ENCODE results near the gene SYDE2.
A peak's percentile ranks its signal among the peaks of the same experiment; 100 is the strongest.

Gene SYDE2

DNA sequence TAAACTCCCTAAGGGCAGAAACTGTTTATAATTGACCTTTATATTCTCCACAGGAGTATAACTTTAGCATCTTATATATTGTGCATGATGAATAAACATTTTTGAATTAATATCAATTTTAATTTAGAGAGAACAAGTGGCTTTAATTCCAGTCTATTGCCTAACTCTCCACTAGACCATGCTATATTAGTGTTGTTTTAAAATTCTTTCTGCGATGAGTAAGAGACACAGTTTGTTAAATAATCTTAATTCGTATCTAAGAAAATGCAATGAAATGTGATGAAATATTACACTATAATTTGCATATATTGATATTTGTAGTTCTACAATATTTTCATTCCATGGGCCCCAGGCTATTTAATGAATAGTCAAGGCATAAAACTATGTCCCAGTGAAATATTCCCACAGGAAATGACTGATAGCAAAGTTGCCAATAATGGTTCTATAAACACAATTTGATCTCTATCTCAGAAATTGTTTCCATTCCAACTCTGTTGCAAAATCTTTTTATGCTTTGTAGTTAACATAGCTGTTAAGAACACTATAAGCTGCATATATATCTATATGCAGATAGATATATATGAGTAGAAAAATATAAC is 2.9 kb upstream of the SYDE2 start:
- Mint-ChIP-seq H3K27ac (no peak overlapping the region), H3K27me3 (ENCODE audit: low read depth) (peaks cover 29% of the 10 kb centered on the region), H3K4me1 (peaks cover 18% of the 10 kb centered on the region), H3K36me3 (ENCODE audit: low read depth) (no peaks in the 10 kb centered on the region), H3K4me3 (peak overlapping the region in 2 of 3 experiments; percentile 25 to 98), H3K9me3 (no peaks in the 10 kb centered on the region)
- TF ChIP-seq, protein P1, sequence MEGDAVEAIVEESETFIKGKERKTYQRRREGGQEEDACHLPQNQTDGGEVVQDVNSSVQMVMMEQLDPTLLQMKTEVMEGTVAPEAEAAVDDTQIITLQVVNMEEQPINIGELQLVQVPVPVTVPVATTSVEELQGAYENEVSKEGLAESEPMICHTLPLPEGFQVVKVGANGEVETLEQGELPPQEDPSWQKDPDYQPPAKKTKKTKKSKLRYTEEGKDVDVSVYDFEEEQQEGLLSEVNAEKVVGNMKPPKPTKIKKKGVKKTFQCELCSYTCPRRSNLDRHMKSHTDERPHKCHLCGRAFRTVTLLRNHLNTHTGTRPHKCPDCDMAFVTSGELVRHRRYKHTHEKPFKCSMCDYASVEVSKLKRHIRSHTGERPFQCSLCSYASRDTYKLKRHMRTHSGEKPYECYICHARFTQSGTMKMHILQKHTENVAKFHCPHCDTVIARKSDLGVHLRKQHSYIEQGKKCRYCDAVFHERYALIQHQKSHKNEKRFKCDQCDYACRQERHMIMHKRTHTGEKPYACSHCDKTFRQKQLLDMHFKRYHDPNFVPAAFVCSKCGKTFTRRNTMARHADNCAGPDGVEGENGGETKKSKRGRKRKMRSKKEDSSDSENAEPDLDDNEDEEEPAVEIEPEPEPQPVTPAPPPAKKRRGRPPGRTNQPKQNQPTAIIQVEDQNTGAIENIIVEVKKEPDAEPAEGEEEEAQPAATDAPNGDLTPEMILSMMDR (IDR thresholded peaks at IDR 0.05; ENCODE audit: unreplicated experiment in 3 of 3): no peak

- peaks cover 26% of the 10 kb centered on the region for H3K4me1 Mint-ChIP-seq
- H3K27me3 Mint-ChIP-seq (ENCODE audit: low read depth): peaks cover 35% of the 10 kb centered on the region
- H3K9me3 Mint-ChIP-seq: no peaks in the 10 kb centered on the region
- peak overlapping the region in 2 of 3 experiments; percentile 99 for H3K27ac Mint-ChIP-seq
- H3K36me3 Mint-ChIP-seq (ENCODE audit: low read depth): no peaks in the 10 kb centered on the region
- TF ChIP-seq, protein P1 (IDR thresholded peaks at IDR 0.05; ENCODE audit: unreplicated experiment in 3 of 3): no peak
- H3K4me3 Mint-ChIP-seq: peak overlapping the region; percentile 64 to 98 (median 96)
These were observed 2.0 kb upstream of the SYDE2 start for GRCh38 chr1:85202864-85203255.

DNA sequence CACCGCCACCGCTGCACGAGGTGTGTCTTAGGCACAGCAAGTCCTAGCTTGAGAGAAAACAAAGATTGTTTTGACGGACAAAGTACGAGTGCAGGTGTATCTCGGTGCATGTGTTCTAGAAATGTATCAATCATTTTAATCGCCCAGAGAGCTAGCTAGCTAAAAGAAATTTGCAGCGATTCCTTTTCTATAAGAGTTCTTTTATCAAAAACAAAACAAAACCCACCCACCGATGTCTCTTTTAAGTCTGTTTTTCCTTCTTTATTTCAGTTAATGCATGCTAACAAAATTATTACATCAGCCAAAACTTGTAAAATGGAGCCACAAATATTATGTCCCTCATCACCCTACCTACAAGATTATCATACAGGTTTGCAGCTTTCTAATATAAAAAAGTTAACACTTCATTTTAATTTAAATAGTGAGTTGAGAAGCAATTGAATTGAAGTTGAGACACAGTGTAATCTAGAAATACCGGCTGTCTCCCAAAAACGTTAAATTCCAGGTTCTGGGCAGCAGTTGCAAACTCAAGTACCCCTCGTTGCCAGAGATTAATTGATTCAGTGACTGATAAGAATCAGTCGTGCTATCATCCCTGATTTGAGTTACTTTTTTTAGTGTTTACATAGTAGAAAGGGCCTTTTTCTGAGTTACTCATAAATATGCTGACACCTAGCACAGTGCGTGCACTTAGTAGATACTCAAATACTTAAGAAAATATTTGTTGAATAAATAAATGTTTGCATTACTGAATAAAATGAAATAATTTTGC is 1.5 kb upstream of the SYDE2 start:
- no peaks in the 10 kb centered on the region for H3K36me3 Mint-ChIP-seq (ENCODE audit: low read depth)
- peak overlapping the region; percentile 97 to 99 (median 99) for H3K27ac Mint-ChIP-seq
- H3K9me3 Mint-ChIP-seq: no peaks in the 10 kb centered on the region
- TF ChIP-seq, protein P1 (IDR thresholded peaks at IDR 0.05; ENCODE audit: unreplicated experiment in 3 of 3): no peak
- H3K4me1 Mint-ChIP-seq: peaks cover 29% of the 10 kb centered on the region
- H3K4me3 Mint-ChIP-seq: peak overlapping the region; percentile 94 to 98 (median 96)
- H3K27me3 Mint-ChIP-seq (ENCODE audit: low read depth): peaks cover 38% of the 10 kb centered on the region

DNA sequence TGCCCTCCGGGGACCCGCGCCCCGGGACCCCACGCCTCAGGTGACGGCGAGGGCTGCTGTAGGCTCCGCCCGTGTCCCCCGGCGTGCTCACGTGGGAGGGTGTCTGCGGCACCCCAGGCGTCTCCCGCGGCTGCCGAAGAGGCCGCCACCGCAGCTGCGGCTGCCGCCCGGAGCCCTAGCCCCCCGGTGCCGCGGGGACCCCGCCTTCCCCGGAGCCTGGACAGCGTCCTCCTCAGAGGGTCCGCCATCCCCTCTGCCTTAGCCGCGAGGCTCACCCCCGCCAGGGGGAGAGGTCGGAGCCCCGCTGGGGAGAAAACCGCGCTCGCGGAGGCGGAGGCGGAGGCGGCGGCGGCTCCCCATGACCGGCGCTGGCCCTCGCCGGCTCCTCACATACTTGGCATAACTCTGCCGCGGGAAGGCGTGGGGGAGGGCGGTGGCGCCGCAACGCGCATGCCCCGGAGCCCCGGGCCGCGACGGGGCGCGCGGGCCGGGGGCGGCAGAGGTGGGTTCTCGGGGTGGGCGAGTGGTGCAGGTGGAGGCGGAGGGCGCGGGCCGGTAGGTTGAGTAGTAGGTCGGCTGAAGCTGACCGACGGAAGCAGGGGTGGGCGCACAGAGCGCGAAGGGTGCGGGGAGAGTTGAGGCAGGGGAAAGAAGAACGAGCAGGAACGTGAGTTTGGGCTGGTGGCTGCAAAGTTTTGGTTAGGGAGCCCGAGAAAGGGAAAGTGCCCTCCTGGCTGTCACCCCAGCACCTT is 700 bp upstream of the SYDE2 start:
- H3K27ac Mint-ChIP-seq: peak overlapping the region; percentile 97 to 99 (median 99)
- TF ChIP-seq, protein P1 (IDR thresholded peaks at IDR 0.05; ENCODE audit: unreplicated experiment in 3 of 3): peak in 1 of 3 experiments; percentile 8
- H3K4me1 Mint-ChIP-seq: peaks cover 33% of the 10 kb centered on the region
- peak overlapping the region; percentile 94 to 98 (median 96) for H3K4me3 Mint-ChIP-seq
- no peaks in the 10 kb centered on the region for H3K9me3 Mint-ChIP-seq
- peaks cover 38% of the 10 kb centered on the region for H3K27me3 Mint-ChIP-seq (ENCODE audit: low read depth)
- H3K36me3 Mint-ChIP-seq (ENCODE audit: low read depth): no peaks in the 10 kb centered on the region

DNA sequence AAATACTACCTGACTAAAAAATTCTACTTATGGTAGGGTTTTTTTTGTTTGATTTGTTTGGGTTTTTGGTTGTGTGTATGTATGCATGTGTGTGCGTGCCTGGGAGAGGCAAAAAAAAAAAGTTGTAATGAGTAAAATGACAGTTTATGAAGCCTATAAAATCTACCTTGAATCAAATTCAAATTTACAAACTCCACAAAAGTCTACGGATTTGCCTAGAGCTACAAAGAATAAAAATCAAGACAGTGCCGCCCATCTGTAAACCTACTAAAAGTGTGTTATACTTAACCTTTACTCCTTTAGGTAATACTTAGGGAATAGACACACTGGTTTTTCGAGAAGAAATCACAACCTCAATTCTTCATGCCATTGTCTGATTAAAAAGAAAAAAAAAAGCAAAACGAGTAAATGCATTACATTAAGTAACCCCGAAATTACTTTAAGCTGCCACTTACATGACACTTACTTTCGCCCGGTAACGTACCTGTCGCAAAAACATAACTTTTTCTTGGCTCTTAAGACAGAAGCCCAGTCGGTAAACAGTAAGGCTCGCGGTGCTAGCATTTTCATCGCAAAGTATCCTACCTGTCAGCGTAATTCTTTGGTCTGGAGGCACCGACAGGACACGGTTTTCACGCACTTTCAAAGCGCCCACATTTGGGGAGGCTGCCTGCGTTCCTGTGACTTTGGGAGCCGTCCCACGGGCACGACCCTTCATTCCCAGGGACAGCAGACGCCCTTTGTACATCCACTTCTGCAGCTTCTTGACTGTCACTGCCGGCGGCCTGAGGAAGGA is 951 bp downstream of the SYDE2 start:
- Mint-ChIP-seq H3K27ac (peak overlapping the region; percentile 86 to 92 (median 86)), H3K4me3 (peak overlapping the region; percentile 89 to 96 (median 93)), H3K4me1 (peaks cover 33% of the 10 kb centered on the region), H3K36me3 (ENCODE audit: low read depth) (no peaks in the 10 kb centered on the region), H3K27me3 (ENCODE audit: low read depth) (peaks cover 35% of the 10 kb centered on the region), H3K9me3 (no peaks in the 10 kb centered on the region)
- TF ChIP-seq, protein P1 (IDR thresholded peaks at IDR 0.05; ENCODE audit: unreplicated experiment in 3 of 3): no peak

Measured in nephron (organoid).